ENCODE results near the gene ZFYVE28.

DNA sequence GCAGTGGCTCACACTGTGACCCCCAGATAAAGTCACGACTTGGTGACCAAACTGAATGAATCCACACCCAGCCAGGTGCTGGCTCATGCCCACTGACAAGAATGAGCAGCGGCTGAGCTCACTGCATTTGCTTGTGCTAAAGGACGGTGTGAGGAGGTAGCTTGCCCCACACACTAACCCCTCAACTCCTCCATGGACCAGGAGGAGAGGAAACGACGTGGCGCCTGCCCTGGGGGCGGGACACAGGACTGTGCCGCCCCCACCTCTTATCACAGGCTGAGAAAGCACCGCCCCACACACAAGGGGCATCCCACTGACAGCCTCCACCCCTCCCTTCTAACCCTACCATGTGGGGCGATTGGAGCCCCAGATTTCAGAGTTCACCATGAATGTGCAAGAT, 43.0 kb downstream of the ZFYVE28 start:
- no peak for TF ChIP-seq SUZ12 (IDR thresholded peaks at IDR 0.05; ENCODE audit: extremely low read depth, insufficient read depth, insufficient read length)
- no peak for TF ChIP-seq YY1 (IDR thresholded peaks at IDR 0.05; ENCODE audit: insufficient read depth, insufficient read length)
